IMR-90 (cell line): ENCODE measurements around the gene ZBTB40. TPM values are rescaled to one million over a fixed set of nuclear protein-coding genes. Genes with fewer than 3 reads are reported as not detected.

Source experiments
- ATAC-seq: fragments of 200-7000 bp; cut with Tn5 transposase; 2 replicates; pipeline ENCODE4 v1.9.1; 2020; ENCODE audit warnings: low read depth, mild to moderate bottlenecking, moderate library complexity
- BruUV-seq: library from RNA; stranded (reverse); fragments of 400-500 nt; replicated peaks from 2 replicates; lab custom pipeline; 2021; lab: Mats Ljungman, UMichigan
- CTCF ChIA-PET: fragments of 300-600 bp; formaldehyde crosslinking; extraction: SDS; loops from one replicate; lab custom pipeline; 2021; ENCODE audit warnings: antibody characterized with exemption; lab: Yijun Ruan, JAX
- POLR2A ChIA-PET: fragments of 300-600 bp; sonication (Branson Sonifier 250); formaldehyde crosslinking; loops from one replicate; lab custom pipeline; 2022; ENCODE audit warnings: antibody characterized with exemption; ENCODE audit not compliant: unreplicated experiment; lab: Charles Lee
- DNase-seq: peaks from one replicate; pipeline ENCODE4 v3.0.0; 2013
- H2AFZ ChIP-seq: replicated peaks from 2 replicates; pipeline ENCODE3; 2013; ENCODE audit warnings: low read length, mild to moderate bottlenecking; ENCODE audit not compliant: poor library complexity
- H2AK5ac ChIP-seq: 2 replicates; pipeline ENCODE4 v1.6.1; 2013; ENCODE audit warnings: low read depth, low read length, inconsistent platforms
- H2AK9ac ChIP-seq: replicated peaks from 2 replicates; pipeline ENCODE3; 2013; ENCODE audit warnings: mild to moderate bottlenecking, low read depth, low read length, moderate library complexity; ENCODE audit not compliant: poor library complexity
- H2BK120ac ChIP-seq: 2 replicates; pipeline ENCODE4 v1.6.1; 2013; ENCODE audit warnings: low read depth, low read length, inconsistent platforms
- H2BK15ac ChIP-seq: 3 replicates; pipeline ENCODE4 v1.6.1; 2013; ENCODE audit warnings: low read depth, low read length, inconsistent platforms
- H2BK20ac ChIP-seq: 2 replicates; pipeline ENCODE4 v1.6.1; 2013; ENCODE audit warnings: low read depth, mild to moderate bottlenecking, inconsistent platforms, low read length, moderate library complexity
- H2BK5ac ChIP-seq: 2 replicates; pipeline ENCODE4 v1.6.1; 2013; ENCODE audit warnings: mild to moderate bottlenecking, low read depth, low read length, inconsistent platforms; ENCODE audit not compliant: poor library complexity, severe bottlenecking
- H3K14ac ChIP-seq: replicated peaks from 2 replicates; pipeline ENCODE4 v1.6.1; 2013; ENCODE audit warnings: low read depth, low read length, inconsistent platforms
- H3K18ac ChIP-seq: 2 replicates; pipeline ENCODE4 v1.6.1; 2013; ENCODE audit warnings: low read depth, low read length, control low read depth
- H3K23ac ChIP-seq: 2 replicates; pipeline ENCODE4 v1.6.1; 2013; ENCODE audit warnings: low read depth, low read length, inconsistent platforms
- H3K27ac ChIP-seq: 2 replicates; pipeline ENCODE4 v1.5.1; 2013; ENCODE audit warnings: mild to moderate bottlenecking, control low read depth, low read length; ENCODE audit not compliant: insufficient read depth
- H3K27me3 ChIP-seq: 2 replicates; pipeline ENCODE4 v1.6.1; 2013; ENCODE audit warnings: low read length; ENCODE audit not compliant: control insufficient read depth, insufficient read depth
- H3K36me3 ChIP-seq: 2 replicates; pipeline ENCODE4 v1.6.1; 2013; ENCODE audit warnings: low read length, mixed read lengths; ENCODE audit not compliant: control insufficient read depth, insufficient read depth
- H3K4ac ChIP-seq: 2 replicates; pipeline ENCODE4 v1.6.1; 2013; ENCODE audit warnings: low read depth, low read length, inconsistent platforms
- H3K4me1 ChIP-seq: 2 replicates; pipeline ENCODE4 v1.6.1; 2013; ENCODE audit warnings: low read length, mixed read lengths; ENCODE audit not compliant: control insufficient read depth, insufficient read depth
- H3K4me2 ChIP-seq: 2 replicates; pipeline ENCODE4 v1.6.1; 2013; ENCODE audit warnings: low read depth, mild to moderate bottlenecking, control low read depth, low read length, moderate library complexity
- H3K4me3 ChIP-seq: 2 replicates; pipeline ENCODE4 v1.5.1; 2013; ENCODE audit warnings: low read depth, mild to moderate bottlenecking, control low read depth, low read length, moderate library complexity; ENCODE audit not compliant: insufficient read depth
- H3K56ac ChIP-seq: 2 replicates; pipeline ENCODE4 v1.6.1; 2013; ENCODE audit warnings: low read length, inconsistent platforms; ENCODE audit not compliant: insufficient read depth; ENCODE audit errors: extremely low read depth
- H3K79me1 ChIP-seq, 2 experiments: 2 replicates each; pipeline ENCODE4 v1.6.1; 2013; ENCODE audit warnings: low read length in 2 of 2, inconsistent platforms in 1 of 2, low read depth in 1 of 2
- H3K9ac ChIP-seq: 2 replicates; pipeline ENCODE4 v1.6.1; 2013; ENCODE audit warnings: low read depth, low read length, control low read depth
- H3K9me1 ChIP-seq: 2 replicates; pipeline ENCODE4 v1.6.1; 2013; ENCODE audit warnings: low read length, inconsistent platforms; ENCODE audit not compliant: insufficient read depth
- H3K9me3 ChIP-seq: 2 replicates; pipeline ENCODE4 v1.6.1; 2013; ENCODE audit warnings: low read length; ENCODE audit not compliant: control insufficient read depth, insufficient read depth
- H4K20me1 ChIP-seq: 2 replicates; pipeline ENCODE4 v1.6.1; 2013; ENCODE audit warnings: low read length, inconsistent platforms; ENCODE audit not compliant: insufficient read depth
- H4K5ac ChIP-seq: 2 replicates; pipeline ENCODE4 v1.6.1; 2013; ENCODE audit warnings: mild to moderate bottlenecking, low read depth, low read length, control low read depth
- H4K8ac ChIP-seq, 2 experiments: 2 replicates each; pipeline ENCODE4 v1.6.1; 2013; ENCODE audit warnings: low read depth in 2 of 2, low read length in 2 of 2, control low read depth in 1 of 2, inconsistent platforms in 1 of 2
- H4K91ac ChIP-seq: 2 replicates; pipeline ENCODE4 v1.6.1; 2013; ENCODE audit warnings: low read depth, low read length, inconsistent platforms; ENCODE audit not compliant: insufficient read depth
- BHLHE40 ChIP-seq: fragments of 150-350 bp; IDR thresholded peaks from 2 replicates; pipeline ENCODE4 v1.6.1; 2016; ENCODE audit warnings: mild to moderate bottlenecking, low read depth, low read length
- CEBPB ChIP-seq: IDR thresholded peaks from 2 replicates; pipeline ENCODE4 v1.6.1; 2012; ENCODE audit warnings: low read depth, low read length, improper control_type of control experiment
- CHD1 ChIP-seq: IDR thresholded peaks from 2 replicates; pipeline ENCODE4 v1.6.1; 2012; ENCODE audit warnings: low read depth, low read length, improper control_type of control experiment
- CTCF ChIP-seq: conservative IDR thresholded peaks from 2 replicates; pipeline ENCODE4 v1.5.1; 2012; ENCODE audit warnings: mild to moderate bottlenecking, low read depth, low read length, improper control_type of control experiment
- ELK1 ChIP-seq: fragments of 150-350 bp; IDR thresholded peaks from 2 replicates; pipeline ENCODE4 v1.6.1; 2016; ENCODE audit warnings: low read depth, mild to moderate bottlenecking, low read length, moderate library complexity, borderline replicate concordance
- FOS ChIP-seq: fragments of 150-350 bp; IDR thresholded peaks from 2 replicates; pipeline ENCODE4 v1.6.1; 2016; ENCODE audit warnings: low read depth, low read length
- MAFK ChIP-seq: IDR thresholded peaks from 2 replicates; pipeline ENCODE4 v1.6.1; 2012; ENCODE audit warnings: low read depth, low read length, improper control_type of control experiment
- MXI1 ChIP-seq: IDR thresholded peaks from 2 replicates; pipeline ENCODE4 v1.6.1; 2012; ENCODE audit warnings: low read depth, mild to moderate bottlenecking, low read length, moderate library complexity, borderline replicate concordance
- NFE2L2 ChIP-seq: fragments of 150-350 bp; IDR thresholded peaks from 2 replicates; pipeline ENCODE4 v1.6.1; 2016; ENCODE audit warnings: low read depth, mild to moderate bottlenecking, low read length
- POLR2A ChIP-seq: IDR thresholded peaks from 2 replicates; pipeline ENCODE4 v1.6.1; 2012; ENCODE audit warnings: mild to moderate bottlenecking, low read depth, low read length
- RAD21 ChIP-seq: IDR thresholded peaks from 2 replicates; pipeline ENCODE4 v1.6.1; 2012; ENCODE audit warnings: low read length, improper control_type of control experiment
- RCOR1 ChIP-seq: IDR thresholded peaks from 2 replicates; pipeline ENCODE4 v1.6.1; 2012; ENCODE audit warnings: mild to moderate bottlenecking, low read length, improper control_type of control experiment; ENCODE audit not compliant: insufficient replicate concordance
- RFX5 ChIP-seq: IDR thresholded peaks from 2 replicates; pipeline ENCODE4 v1.8.0; 2012; ENCODE audit warnings: low read depth, mild to moderate bottlenecking, low read length, moderate library complexity
- USF2 ChIP-seq: fragments of 150-350 bp; IDR thresholded peaks from 2 replicates; pipeline ENCODE4 v1.6.1; 2017; ENCODE audit warnings: mild to moderate bottlenecking, antibody characterized with exemption, low read length, low read depth
- WGBS, 2 experiments: methylation state at CpG; one replicate each; pipeline versions ENCODE4 v1.1.5 to v1.1.7; 2013; ENCODE audit warnings: missing lambda C conversion rate in 2 of 2; ENCODE audit not compliant: insufficient read length in 1 of 2; ENCODE audit errors: extremely low coverage in 2 of 2; 5-methylcytosine and 5-hydroxymethylcytosine counted together
- dilution Hi-C: fragments of 300-500 bp; cut with HindIII; formaldehyde crosslinking; loops from one replicate; pipeline ENCODE4 v1.14.3; 2018; ENCODE audit warnings: low sequenced_read_pairs; ENCODE audit not compliant: unreplicated experiment
- in situ Hi-C: fragments of 300-500 bp; cut with MboI; formaldehyde crosslinking; loops from 3 replicates; pipeline ENCODE4 v1.14.3; 2019; ENCODE audit warnings: low sequenced_read_pairs, inconsistent platforms, mixed read lengths
- intact Hi-C: fragments of 100-400 bp; cut with micrococcal nuclease; formaldehyde crosslinking; loops from 2 replicates; pipeline ENCODE4 v1.10.0; 2022
- polyA plus RNA-seq, 3 experiments: library from polyadenylated mRNA; depleted of rRNA; stranded (reverse); fragments of >200 nt; gene quantifications; 2 replicates each; pipeline ENCODE4 v1.2.3, GENCODE V29; 2012; ENCODE audit warnings: low replicate concordance in 1 of 3
- total RNA-seq: library from RNA; depleted of rRNA; stranded (reverse); fragments of >200 nt; gene quantifications from 2 replicates; pipeline ENCODE4 v1.2.3, GENCODE V29; 2012

ZBTB40 gene
- total and polyA plus RNA-seq, 2 of the 4 experiments (the other 2 are of a cell fraction) = 6.0 to 9.7 TPM

GRCh38 chr1:22518379-22518778 lies 66.7 kb downstream of the ZBTB40 start:
- no peak overlapping the region for H3K18ac ChIP-seq
- CTCF ChIA-PET = no interaction called here
- POLR2A ChIA-PET = no interaction called here
- no peak overlapping the region for H2BK20ac ChIP-seq
- peak; percentile 34 for DNase-seq
- H2BK120ac ChIP-seq = no peak overlapping the region
- no peaks in the 10 kb centered on the region for H3K4me1 ChIP-seq
- TF ChIP-seq NFE2L2 (no peak), RAD21 (no peak), FOS (no peak), BHLHE40 (no peak), CEBPB (no peak), USF2 (no peak), MXI1 (no peak), MAFK (no peak), POLR2A (no peak), CHD1 (no peak), CTCF (no peak), RFX5 (no peak), RCOR1 (no peak), ELK1 (no peak)
- H3K36me3 ChIP-seq = peaks cover 54% of the 10 kb centered on the region
- no peak overlapping the region for H2BK15ac ChIP-seq
- ATAC-seq = no peak; the same call in 1 of the 2 replicates
- H4K5ac ChIP-seq = no peak overlapping the region
- no peak overlapping the region for H2AFZ ChIP-seq
- no peak overlapping the region for H2AK9ac ChIP-seq
- 67% methylated on average over 1 of the region's 3 CpGs; no CpG with 5 or more reads in 1 of the 2 experiments for WGBS, 2 experiments
- no peak overlapping the region for H3K23ac ChIP-seq
- H2AK5ac ChIP-seq = no peak overlapping the region
- no peaks in the 10 kb centered on the region for H3K79me1 ChIP-seq
- H3K4me3 ChIP-seq = no peak overlapping the region
- no peaks in the 10 kb centered on the region for H3K9me3 ChIP-seq
- H3K4ac ChIP-seq = no peak overlapping the region
- no peak overlapping the region for H3K27ac ChIP-seq
- in situ Hi-C loops = no loop called here
- no TSS peak for BruUV-seq
- H3K27me3 ChIP-seq = no peaks in the 10 kb centered on the region
- H3K14ac ChIP-seq = no peak overlapping the region
- 0 out of 2 replicates have a peak, but pooled peaks cover 2% of the 10 kb centered on the region for H3K9me1 ChIP-seq
- H4K91ac ChIP-seq = no peak overlapping the region
- no peak overlapping the region for H3K9ac ChIP-seq
- intact Hi-C loops = no loop called here
- H4K8ac ChIP-seq = no peak overlapping the region
- no peak overlapping the region for H3K56ac ChIP-seq
- H3K4me2 ChIP-seq = no peak overlapping the region
- dilution Hi-C loops = no loop called here
- H4K20me1 ChIP-seq = no peaks in the 10 kb centered on the region
- no peak overlapping the region for H2BK5ac ChIP-seq
